CD4-positive, alpha-beta T cell treated with Interleukin-6 at 100 ng/mL for 8 hours (primary cell): ENCODE results near the gene ARHGEF39.

Source experiments
- DNase-seq: peaks from one replicate; pipeline ENCODE4 v3.0.0-alpha.2; 2020; ENCODE audit warnings: mixed read lengths, low spot score

ARHGEF39 gene

DNA sequence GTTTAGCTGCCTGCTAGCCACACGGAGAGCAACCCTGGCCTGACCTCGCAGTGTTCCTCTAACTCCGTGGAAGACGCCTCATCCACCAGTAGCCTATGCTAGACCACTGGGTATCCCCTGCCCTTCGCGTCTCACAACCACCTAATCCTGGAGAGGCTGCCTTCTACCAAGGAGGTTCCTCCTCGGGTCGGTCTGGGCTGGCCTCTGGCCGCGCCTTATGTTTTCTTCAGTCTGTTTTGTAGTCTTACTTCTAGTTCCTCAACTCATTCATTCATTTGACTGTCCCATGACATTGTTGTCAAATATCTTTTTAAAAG, 26.3 kb upstream of the ARHGEF39 start:
- no peak for DNase-seq

DNA sequence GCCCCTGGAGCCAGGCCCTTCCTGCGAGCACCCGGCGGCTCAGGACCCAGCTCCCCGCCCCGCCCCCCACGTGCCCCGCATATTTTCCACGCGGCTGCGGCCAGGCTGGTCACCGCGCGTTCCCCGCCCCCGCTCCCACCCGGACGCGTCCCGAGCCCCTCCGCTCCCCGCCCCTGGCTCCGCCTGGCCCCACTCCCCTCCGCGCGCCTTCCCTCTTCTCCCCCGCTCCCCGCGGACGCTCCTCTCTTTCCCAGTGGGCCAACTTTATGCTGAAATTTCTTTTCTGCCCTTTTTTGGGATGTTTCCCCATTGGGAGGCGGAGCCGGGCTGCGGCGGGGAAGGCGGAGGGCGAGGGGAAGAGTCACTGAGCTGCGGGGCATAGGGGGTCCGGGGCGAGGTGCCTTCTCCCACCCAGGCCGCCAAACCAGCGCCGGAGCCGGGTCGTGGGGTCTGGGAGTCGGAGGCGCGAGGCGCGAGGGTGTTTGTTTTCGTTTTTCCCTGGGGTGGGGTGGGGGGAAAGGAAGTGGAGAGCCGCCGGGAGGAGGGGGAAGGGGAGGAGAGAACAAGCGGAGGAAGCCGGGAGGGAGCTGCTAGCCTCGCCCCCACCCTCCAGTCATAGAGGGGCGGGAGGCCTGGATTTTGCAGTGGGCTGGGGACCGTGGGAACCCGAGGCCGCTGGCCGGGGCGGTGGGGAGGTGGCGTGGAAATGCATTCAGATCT, 25.8 kb upstream of the ARHGEF39 start:
- DNase-seq: peak; percentile 31

DNA sequence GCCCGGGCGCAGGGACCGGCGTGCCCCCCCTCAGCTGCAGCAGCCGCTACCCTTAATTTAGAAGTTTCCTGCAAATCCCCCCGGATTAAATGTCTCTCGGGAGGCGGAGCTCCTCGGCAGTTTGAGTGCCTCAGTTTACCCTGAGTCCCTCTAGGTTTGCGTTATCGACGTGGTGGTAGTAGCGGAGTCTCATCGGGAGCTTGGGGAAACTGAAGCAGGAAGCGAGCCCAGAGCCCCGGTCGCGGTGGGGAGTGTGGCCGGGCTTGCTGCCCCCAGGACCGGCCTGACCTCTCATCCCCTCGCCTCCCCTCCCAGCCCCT, 25.3 kb upstream of the ARHGEF39 start:
- no peak for DNase-seq

- no peak for DNase-seq
Measured at GRCh38 chr9:35689542-35690293, 24.7 kb upstream of the ARHGEF39 start, which contains the start of gene TPM2. TPM2 (minus strand) TSS chr9:35689925; CDS start chr9:35689817, 108 bp downstream.

GRCh38 chr9:35688558-35689541, 23.9 kb upstream of the ARHGEF39 start:
- DNase-seq: no peak

GRCh38 chr9:35687972-35688557, 23.1 kb upstream of the ARHGEF39 start:
- DNase-seq: no peak

DNA sequence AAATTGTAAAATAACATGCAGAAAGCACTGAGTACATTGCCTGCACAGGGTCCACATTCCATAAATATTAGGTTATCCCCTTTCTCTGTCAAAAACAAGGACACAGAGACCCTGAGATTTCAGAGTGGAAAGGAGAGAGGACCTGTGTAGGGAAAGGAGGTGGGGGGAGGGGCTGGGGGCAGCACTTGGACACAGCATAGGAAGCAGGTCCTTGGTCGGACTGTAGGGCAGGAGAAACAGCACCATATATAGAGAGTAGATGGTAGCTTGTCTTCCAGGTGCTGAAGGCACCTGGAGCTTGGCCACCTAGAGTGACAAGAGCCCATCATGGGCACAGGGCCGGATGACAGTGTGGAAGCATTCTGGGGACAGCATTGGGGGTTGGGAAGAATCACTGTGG, 22.3 kb upstream of the ARHGEF39 start:
- no peak for DNase-seq

DNA sequence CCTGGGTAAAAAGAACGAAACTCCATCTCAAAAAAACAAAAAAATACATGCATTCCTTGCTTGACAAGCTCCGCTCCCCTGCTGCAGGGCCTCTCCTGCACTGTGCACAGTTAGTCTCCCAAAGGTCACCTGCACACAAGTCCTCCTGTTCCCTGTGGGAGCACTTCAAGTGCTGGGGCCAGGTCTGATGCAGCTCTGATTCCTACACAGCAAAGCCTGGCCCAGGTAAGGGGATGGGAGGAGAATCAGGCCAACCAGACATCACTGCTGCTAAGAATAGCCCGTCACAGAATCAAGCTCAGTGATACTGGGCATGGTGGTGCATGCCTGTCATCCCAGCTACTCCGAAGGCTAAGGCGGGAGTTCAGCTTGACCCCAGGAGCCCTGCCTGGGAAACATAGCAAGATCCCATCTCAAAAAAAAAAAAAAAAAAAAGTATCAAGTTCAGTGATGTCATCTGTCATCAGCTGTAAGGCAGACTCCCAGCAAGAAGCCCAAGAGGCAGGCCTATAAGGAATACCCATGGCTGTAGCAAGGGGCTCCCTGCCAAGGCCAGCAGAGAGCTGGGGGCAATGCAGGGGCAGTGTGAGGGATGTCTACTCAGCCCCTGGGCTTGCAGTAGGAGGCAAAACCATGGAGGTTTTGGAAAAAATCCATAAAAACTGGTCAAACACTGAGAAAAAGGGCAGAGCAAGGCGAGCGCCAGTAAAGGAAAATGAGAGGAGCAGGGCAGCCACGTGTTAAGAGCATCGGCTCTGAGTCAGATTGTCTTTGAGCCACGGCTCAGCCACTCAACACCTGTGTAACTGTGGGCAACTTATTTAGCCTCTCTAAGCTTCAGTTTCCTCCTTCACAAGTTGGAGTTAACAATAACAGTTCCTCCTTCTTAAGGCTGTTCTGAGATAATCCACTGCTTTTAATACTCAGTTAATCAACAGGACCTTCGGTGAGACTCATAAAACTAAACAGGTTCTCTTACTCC, 21.5 kb upstream of the ARHGEF39 start:
- no peak for DNase-seq

DNA sequence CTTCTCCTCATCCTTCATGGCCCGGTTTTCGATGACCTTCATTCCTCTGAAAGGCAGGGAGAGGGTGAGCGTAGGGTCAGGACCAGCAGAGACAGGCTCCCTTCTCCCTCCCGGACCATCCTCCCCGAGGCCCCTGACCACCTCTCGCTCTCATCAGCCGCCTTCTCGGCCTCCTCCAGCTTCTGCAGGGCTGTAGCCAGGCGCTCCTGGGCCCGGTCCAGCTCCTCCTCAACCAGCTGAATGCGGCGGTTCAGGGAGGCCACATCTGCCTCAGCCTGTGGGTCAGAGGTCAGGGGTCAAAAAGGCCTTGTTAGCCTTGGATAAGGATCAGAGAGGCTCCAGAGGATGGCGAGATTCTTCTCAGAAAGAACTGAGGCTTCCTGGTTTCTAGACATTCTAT, 20.5 kb upstream of the ARHGEF39 start:
- DNase-seq: no peak

DNA sequence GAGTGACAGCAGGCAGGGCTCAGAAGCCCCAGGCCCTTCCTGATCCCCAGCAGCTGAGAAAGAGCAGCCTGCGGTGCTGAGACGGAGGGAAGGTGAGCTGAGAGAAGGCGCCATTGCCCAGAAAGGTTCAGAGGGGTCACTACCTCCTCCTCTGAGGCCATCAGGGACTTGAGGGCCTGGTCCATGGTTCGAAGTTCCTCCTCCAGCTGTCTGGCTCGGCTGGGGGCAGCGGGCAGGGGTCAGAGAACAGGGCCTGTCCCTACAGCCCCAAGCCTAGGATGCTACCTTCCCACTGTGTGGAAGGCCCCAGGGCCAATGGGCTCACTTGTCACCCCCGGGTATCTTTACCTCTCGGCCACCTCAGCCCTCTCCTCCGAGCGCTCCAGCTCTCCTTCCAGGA, 19.9 kb upstream of the ARHGEF39 start:
- no peak for DNase-seq

- no peak for DNase-seq
Measured at GRCh38 chr9:35683323-35683722, 18.3 kb upstream of the ARHGEF39 start.

DNA sequence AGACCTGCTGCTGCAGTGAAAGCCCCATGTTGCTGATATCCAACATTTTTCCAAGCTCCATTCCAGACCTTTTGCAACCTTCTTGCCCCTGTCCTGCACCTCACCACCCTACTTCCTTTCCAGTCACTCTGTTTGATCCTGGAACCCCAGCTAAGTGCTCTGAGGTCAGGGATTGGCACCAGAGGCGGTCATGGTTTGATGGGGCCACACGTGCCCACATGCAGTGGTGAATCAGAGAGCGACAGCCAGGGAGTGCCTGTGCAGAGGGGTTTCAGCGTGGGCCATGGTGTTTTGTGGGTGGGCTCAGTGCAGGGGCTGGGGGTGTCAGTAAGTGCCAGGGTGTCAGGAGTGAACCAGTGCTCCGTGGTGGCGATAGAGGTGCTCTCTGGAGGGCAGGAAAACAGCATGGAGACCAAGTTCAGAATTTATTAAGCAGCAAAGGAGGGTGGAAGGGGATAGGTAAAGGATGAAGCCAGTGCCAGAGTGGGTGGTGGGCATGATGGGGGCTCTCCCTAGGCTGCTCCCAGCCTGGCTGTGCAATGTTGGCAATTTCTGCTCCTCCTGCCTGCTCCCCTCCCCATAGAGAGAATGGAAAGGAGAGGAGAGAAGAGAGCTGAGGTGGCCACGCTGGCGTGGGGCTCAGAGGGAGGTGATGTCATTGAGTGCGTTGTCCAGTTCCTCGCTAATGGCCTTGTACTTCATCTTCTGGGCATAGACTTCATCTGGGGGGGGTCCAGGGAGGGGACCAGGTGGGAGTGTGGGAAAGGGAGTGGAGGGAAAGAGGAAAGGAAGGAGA, 17.7 kb upstream of the ARHGEF39 start:
- DNase-seq: no peak

- no peak for DNase-seq
Measured at GRCh38 chr9:35682051-35682450, 17.1 kb upstream of the ARHGEF39 start.

DNA sequence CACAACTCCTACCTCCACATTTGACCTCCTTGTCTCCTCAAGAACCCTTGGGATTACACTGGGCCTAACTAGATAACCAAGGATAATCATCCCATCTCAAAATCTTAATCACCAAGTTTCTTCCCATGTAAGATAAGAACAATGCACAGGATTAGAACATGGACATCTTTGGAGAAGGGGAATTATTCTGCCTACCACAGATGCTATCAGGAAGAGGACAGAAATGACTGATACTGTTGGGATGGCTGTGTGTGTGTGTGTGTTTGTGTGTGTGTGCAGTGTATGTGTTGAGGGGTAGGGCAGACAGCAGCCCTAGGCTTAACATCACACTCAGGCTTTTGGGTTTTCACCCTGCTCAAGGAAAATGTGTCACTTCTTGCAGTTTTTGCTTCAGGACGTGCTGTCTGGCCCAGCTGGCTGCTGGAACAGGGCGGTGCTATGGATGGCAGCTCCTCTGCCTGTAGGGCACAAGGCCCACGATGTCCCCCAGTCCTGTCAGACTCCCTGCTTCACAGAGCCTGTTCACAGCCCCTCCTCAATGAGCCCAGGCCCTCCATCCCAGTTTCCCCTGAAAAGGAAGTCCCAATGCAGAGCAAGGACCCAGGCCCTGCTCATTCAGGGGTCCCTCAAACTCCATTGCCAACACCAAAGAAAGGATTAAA, 16.5 kb upstream of the ARHGEF39 start:
- DNase-seq: no peak

- no peak for DNase-seq
Measured at GRCh38 chr9:35680331-35681105, 15.5 kb upstream of the ARHGEF39 start.

DNA sequence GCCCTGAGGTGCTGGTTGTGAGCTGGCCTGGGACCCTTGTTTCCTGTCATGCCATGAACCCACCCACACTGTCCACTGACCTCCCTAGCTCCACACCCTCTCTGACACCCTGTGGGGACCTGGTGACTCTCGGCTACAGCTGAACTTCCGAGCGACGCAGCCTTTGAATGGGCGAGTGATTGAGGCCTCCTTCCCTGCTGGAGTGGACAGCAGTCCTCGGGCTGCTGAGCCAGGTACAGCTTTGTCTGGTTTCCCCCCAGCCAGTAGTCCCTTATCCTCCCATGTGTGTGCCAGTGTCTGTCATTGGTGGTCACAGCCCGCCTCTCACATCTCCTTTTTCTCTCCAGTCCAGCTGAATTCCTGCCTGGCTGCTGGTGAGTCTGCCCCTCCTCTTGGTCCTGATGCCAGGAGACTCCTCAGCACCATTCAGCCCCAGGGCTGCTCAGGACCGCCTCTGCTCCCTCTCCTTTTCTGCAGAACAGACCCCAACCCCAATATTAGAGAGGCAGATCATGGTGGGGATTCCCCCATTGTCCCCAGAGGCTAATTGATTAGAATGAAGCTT, 14.9 kb upstream of the ARHGEF39 start:
- no peak for DNase-seq

- no peak for DNase-seq
Measured at GRCh38 chr9:35679091-35679490, 14.1 kb upstream of the ARHGEF39 start.

GRCh38 chr9:35675732-35676392, 10.9 kb upstream of the ARHGEF39 start:
- peak; percentile 17 for DNase-seq
